Measurements from ENCODE around the gene CT45A7.
"Not testable (repeated sequence)": the region's sequence is repeated elsewhere in the genome, so short reads cannot be mapped to it uniquely, and the experiment has no call there.

CT45A7 gene

DNA sequence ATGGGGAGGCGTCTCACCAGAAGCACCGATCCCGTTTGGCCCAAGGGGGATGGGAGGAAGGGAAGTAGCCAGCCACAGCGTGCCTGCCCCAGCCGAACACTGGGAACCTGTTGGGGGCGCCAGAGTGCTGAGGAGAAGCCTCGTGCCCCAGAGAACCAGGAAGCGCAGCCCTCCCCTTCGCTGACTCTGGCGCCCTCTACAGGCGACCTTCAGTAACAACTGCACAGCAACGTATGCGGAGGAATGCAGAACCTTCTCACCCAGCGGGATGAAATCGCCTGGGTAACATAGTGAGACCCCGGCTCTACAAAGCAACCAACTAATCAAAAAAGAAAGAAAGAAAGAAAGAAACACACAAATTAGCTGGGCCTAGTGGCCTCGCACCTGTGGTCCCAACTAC, at the start of gene CT45A7:
TSS of gene CT45A7 (minus strand) at position 101 of the 400 bp plus-strand sequence. CDS start 3,747 bp downstream, outside the sequence.
- DNase-seq (ENCODE audit: low read depth in 1 of 2, low spot score in 1 of 2), result not testable (repeated sequence)

DNA sequence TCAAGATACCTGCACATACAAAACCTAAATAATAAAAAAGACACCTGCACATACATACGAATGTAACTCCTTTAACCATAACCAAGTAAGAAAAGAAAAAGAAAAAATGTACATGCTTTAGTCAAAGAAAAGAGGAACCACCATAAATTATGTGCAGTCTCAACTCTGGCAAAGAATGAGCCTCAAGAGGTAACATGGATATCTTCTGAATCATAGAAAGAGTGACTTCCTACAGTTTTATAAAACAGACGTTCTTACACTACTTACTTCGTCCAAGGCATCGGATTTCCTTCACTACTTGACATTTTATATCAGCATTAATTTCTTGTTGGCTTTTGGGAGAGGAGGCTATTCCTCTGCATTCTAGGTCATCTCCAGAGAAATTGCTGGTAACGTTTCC, 45.7 kb upstream of the CT45A7 start:
- not testable (repeated sequence) for DNase-seq (ENCODE audit: low read depth in 1 of 2, low spot score in 1 of 2)

DNA sequence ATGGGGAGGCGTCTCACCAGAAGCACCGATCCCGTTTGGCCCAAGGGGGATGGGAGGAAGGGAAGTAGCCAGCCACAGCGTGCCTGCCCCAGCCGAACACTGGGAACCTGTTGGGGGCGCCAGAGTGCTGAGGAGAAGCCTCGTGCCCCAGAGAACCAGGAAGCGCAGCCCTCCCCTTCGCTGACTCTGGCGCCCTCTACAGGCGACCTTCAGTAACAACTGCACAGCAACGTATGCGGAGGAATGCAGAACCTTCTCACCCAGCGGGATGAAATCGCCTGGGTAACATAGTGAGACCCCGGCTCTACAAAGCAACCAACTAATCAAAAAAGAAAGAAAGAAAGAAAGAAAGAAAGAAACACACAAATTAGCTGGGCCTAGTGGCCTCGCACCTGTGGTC, 34.6 kb upstream of the CT45A7 start, which contains the start of gene CT45A9:
TSS of gene CT45A9 (minus strand) at position 101 of the 400 bp plus-strand sequence. CDS start 3,751 bp downstream, outside the sequence.
- DNase-seq (ENCODE audit: low read depth in 1 of 2, low spot score in 1 of 2), result not testable (repeated sequence)

GRCh38 chrX:135854438-135854837, 17.4 kb upstream of the CT45A7 start, which contains the start of gene CT45A8:
Gene CT45A8, minus strand, starts transcription at chrX:135854538. Its CDS starts 3,755 bp downstream, at chrX:135850783.
- DNase-seq (ENCODE audit: low read depth in 1 of 2, low spot score in 1 of 2), result not testable (repeated sequence)

DNA sequence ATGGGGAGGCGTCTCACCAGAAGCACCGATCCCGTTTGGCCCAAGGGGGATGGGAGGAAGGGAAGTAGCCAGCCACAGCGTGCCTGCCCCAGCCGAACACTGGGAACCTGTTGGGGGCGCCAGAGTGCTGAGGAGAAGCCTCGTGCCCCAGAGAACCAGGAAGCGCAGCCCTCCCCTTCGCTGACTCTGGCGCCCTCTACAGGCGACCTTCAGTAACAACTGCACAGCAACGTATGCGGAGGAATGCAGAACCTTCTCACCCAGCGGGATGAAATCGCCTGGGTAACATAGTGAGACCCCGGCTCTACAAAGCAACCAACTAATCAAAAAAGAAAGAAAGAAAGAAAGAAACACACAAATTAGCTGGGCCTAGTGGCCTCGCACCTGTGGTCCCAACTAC, 17.2 kb downstream of the CT45A7 start, which contains the start of gene CT45A2:
TSS of gene CT45A2 (minus strand) at position 101 of the 400 bp plus-strand sequence. CDS start 3,747 bp downstream, outside the sequence.
- DNase-seq (ENCODE audit: low read depth in 1 of 2, low spot score in 1 of 2), result not testable (repeated sequence)

GRCh38 chrX:135802687-135803086, 34.4 kb downstream of the CT45A7 start, which contains the start of gene CT45A6:
Gene CT45A6, minus strand, starts transcription at chrX:135802787. Its CDS starts 3,794 bp downstream, at chrX:135798993.
- DNase-seq (ENCODE audit: low read depth in 1 of 2, low spot score in 1 of 2), result not testable (repeated sequence)

- not testable (repeated sequence) for DNase-seq (ENCODE audit: low read depth in 1 of 2, low spot score in 1 of 2)
Observed at GRCh38 chrX:135785403-135785802, 51.7 kb downstream of the CT45A7 start, which contains the start of gene CT45A5. Gene CT45A5, minus strand, starts transcription at chrX:135785503. Its CDS starts 3,774 bp downstream, at chrX:135781729.
